LNCAP (cell line): ENCODE data around the gene PLEKHO2.

Experiments
- CTCF ChIP-seq: fragments of 450-650 bp; IDR thresholded peaks from 2 replicates; pipeline ENCODE4 v1.5.1; 2017; ENCODE audit warnings: mild to moderate bottlenecking

PLEKHO2 gene

DNA sequence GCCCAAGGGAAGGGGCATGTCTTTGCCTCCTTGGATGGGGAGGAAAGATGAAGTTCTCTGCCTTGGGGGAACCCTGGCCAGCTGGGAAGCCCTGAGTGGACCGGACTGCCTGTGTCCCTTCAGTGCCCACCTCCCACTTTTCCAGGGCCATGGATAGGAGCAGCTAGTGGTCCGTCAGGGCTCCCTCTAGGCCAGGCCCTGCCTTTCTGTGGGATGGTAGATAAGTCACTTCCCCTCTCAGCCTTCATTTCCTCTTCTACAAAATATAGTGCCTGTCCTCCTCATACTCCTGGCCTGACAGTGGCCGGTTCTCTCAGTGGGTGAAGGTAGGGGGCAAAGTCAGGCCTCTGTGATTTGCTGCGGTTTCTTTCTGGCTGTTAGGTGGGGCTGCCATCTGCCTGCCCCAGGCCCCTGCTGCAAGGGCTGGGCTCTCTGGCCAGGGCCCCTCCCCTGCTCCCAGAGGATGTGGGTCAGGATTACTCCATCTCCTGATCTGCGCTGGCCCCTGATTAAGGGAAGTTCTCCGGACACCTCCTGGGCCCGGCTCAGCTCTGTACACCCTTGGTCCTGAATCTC, 1.4 kb downstream of the PLEKHO2 start:
- no peak for TF ChIP-seq CTCF

GRCh38 chr15:64843991-64844390, 2.3 kb downstream of the PLEKHO2 start:
- TF ChIP-seq CTCF = no peak

- no peak for TF ChIP-seq CTCF
These were observed 2.9 kb downstream of the PLEKHO2 start for GRCh38 chr15:64844576-64845145.

DNA sequence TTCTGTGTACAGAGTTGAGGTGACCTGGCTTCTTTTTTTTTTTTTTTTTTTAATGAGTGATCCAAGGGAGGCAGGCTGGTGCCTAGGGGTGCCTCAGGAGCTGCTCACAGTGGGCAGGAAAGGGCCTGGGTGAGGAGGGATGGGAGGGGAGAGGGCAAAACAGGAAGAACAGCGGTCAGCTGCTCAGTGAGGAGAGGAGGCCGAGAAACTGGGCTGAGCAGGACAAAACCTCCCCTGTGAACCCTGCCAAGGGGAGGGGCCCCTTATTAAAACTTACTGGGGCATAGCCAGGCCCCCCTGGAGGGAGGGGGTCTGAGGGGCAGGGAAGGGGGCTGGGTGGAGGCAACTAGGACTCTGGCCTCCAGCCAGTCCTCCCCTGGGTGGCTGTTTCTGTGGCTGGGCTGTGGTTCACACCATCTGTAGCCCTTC, 3.5 kb downstream of the PLEKHO2 start:
- TF ChIP-seq CTCF = no peak

- no peak for TF ChIP-seq CTCF
These were observed 4.3 kb downstream of the PLEKHO2 start for GRCh38 chr15:64845831-64846595.

- no peak for TF ChIP-seq CTCF
These were observed 5.3 kb downstream of the PLEKHO2 start for GRCh38 chr15:64847016-64847415.

DNA sequence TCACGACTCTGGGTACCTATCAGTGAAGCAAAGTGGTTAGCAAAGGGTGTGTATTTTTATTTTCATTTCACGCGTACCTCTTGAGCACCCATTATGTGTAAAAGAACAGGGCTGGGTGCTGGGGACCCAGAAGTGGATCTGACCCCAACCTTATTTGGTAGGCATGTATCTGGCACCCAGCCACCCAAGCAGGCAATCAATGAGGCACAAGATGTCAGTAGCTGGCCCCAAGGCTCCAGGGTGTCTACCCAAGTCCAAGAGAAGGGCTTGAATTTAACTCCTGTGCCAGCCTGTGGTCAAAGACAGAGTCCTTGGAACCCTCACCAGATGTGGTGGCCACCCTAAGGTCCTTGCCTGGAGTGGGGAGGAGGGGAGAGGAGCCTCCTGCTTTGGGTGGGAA, 5.7 kb downstream of the PLEKHO2 start:
- TF ChIP-seq CTCF = no peak
